Astrocyte (in vitro differentiated cells and primary cell): ENCODE results near the gene GMDS. TPM values are rescaled to one million over a fixed set of nuclear protein-coding genes. Genes with fewer than 3 reads are reported as not detected.

Experiments
- DNase-seq: peaks from one replicate; pipeline ENCODE4 v3.0.0-alpha.2; 2010; ENCODE audit warnings: low read depth
- FAIRE-seq: peaks from 2 replicates; lab custom pipeline; 2011; peaks lifted over from hg19 to GRCh38; lab: Jason Lieb, UNC
- H2AFZ ChIP-seq: 2 replicates; pipeline ENCODE4 v1.6.0; 2012; ENCODE audit warnings: low read depth, low read length, inconsistent platforms
- H3K27ac ChIP-seq: 2 replicates; pipeline ENCODE4 v1.5.1; 2011; ENCODE audit warnings: low read depth, low read length, inconsistent platforms
- H3K27me3 ChIP-seq: 2 replicates; pipeline ENCODE4 v1.6.0; 2011; ENCODE audit warnings: low read length, inconsistent platforms; ENCODE audit not compliant: insufficient read depth
- H3K36me3 ChIP-seq: 2 replicates; pipeline ENCODE4 v1.5.1; 2011; ENCODE audit warnings: low read length, inconsistent platforms; ENCODE audit not compliant: insufficient read depth
- H3K4me1 ChIP-seq: 2 replicates; pipeline ENCODE4 v1.5.1; 2011; ENCODE audit warnings: low read length, inconsistent platforms; ENCODE audit not compliant: insufficient read depth
- H3K4me2 ChIP-seq: 2 replicates; pipeline ENCODE4 v1.6.0; 2012; ENCODE audit warnings: low read length, inconsistent platforms
- H3K4me3 ChIP-seq: 2 replicates; pipeline ENCODE4 v1.5.1; 2011; ENCODE audit warnings: low read depth, mild to moderate bottlenecking, low read length, inconsistent platforms; ENCODE audit not compliant: insufficient read depth
- H3K79me2 ChIP-seq: 2 replicates; pipeline ENCODE4 v1.6.0; 2012; ENCODE audit warnings: mild to moderate bottlenecking, low read length, inconsistent platforms; ENCODE audit not compliant: insufficient read depth
- H3K9ac ChIP-seq: 2 replicates; pipeline ENCODE4 v1.6.0; 2012; ENCODE audit warnings: mild to moderate bottlenecking, low read length, inconsistent platforms
- H3K9me3 ChIP-seq: 2 replicates; pipeline ENCODE4 v1.5.1; 2012; ENCODE audit warnings: low read depth, mild to moderate bottlenecking, low read length, inconsistent platforms; ENCODE audit not compliant: insufficient read depth
- H4K20me1 ChIP-seq: 2 replicates; pipeline ENCODE4 v1.6.0; 2012; ENCODE audit warnings: low read length, inconsistent platforms; ENCODE audit not compliant: insufficient read depth
- H3K27ac Mint-ChIP-seq: one replicate; pipeline ENCODE4 v1.8.0; 2021; ENCODE audit warnings: mild to moderate bottlenecking, mixed read lengths; ENCODE audit not compliant: unreplicated experiment
- H3K27me3 Mint-ChIP-seq: one replicate; pipeline ENCODE4 v1.8.0; 2021; ENCODE audit warnings: low read depth, mixed read lengths; ENCODE audit not compliant: unreplicated experiment
- H3K36me3 Mint-ChIP-seq: one replicate; pipeline ENCODE4 v1.8.0; 2021; ENCODE audit warnings: low read depth, mixed read lengths; ENCODE audit not compliant: unreplicated experiment
- H3K4me1 Mint-ChIP-seq: one replicate; pipeline ENCODE4 v1.8.0; 2021; ENCODE audit warnings: low read depth, mixed read lengths; ENCODE audit not compliant: unreplicated experiment
- H3K4me3 Mint-ChIP-seq: one replicate; pipeline ENCODE4 v1.8.0; 2021; ENCODE audit warnings: mild to moderate bottlenecking, moderate library complexity, mixed read lengths; ENCODE audit not compliant: unreplicated experiment
- H3K9me3 Mint-ChIP-seq: one replicate; pipeline ENCODE4 v1.8.0; 2021; ENCODE audit warnings: mild to moderate bottlenecking, mixed read lengths; ENCODE audit not compliant: unreplicated experiment
- CTCF ChIP-seq: IDR thresholded peaks from 2 replicates; pipeline ENCODE4 v1.5.1; 2011; ENCODE audit warnings: low read depth, mild to moderate bottlenecking, inconsistent platforms, low read length, moderate library complexity; ENCODE audit not compliant: insufficient read depth
- EZH2 ChIP-seq: IDR thresholded peaks from 2 replicates; pipeline ENCODE4 v1.6.1; 2012; ENCODE audit warnings: mild to moderate bottlenecking, low read length, inconsistent platforms; ENCODE audit not compliant: insufficient read depth
- total RNA-seq: library from RNA; stranded (reverse); gene quantifications from 2 replicates; pipeline ENCODE4 v1.2.1, GENCODE V29; 2021

The GMDS gene
- total RNA-seq, 1 donor from 2014 or later = 9.4 TPM

- Mint-ChIP-seq H3K27ac (no peak overlapping the region), H3K4me1 (peaks cover 15% of the 10 kb centered on the region), H3K36me3 (no peaks in the 10 kb centered on the region), H3K4me3 (no peak overlapping the region), H3K27me3 (no peaks in the 10 kb centered on the region), H3K9me3 (no peaks in the 10 kb centered on the region)
- Histone ChIP-seq H2AFZ (no peak overlapping the region), H3K4me2 (no peak overlapping the region), H3K9ac (no peak overlapping the region), H3K36me3 (no peaks in the 10 kb centered on the region), H3K4me3 (no peak overlapping the region), H3K27ac (no peak overlapping the region), H3K27me3 (no peaks in the 10 kb centered on the region), H3K79me2 (no peaks in the 10 kb centered on the region), H4K20me1 (no peaks in the 10 kb centered on the region), H3K4me1 (peaks cover 12% of the 10 kb centered on the region), H3K9me3 (no peaks in the 10 kb centered on the region)
- no peak for TF ChIP-seq EZH2
- no peak for TF ChIP-seq CTCF
- FAIRE-seq (no peak), DNase-seq (no peak)
These were observed 406.0 kb downstream of the GMDS start for GRCh38 chr6:1839361-1839760.

GRCh38 chr6:1838604-1839213 is 406.7 kb downstream of the GMDS start:
- Mint-ChIP-seq H3K27ac (no peak overlapping the region), H3K4me1 (peaks cover 15% of the 10 kb centered on the region)

More at GRCh38 chr6:1838604-1839213, 406.7 kb downstream of the GMDS start:
- Mint-ChIP-seq H3K36me3 (no peaks in the 10 kb centered on the region), H3K27me3 (no peaks in the 10 kb centered on the region), H3K9me3 (no peaks in the 10 kb centered on the region), H3K4me3 (no peak overlapping the region)
- H3K9me3 ChIP-seq = no peaks in the 10 kb centered on the region
- DNase-seq (peak; percentile 72), FAIRE-seq (no peak)
- no peaks in the 10 kb centered on the region for H3K36me3 ChIP-seq
- no peaks in the 10 kb centered on the region for H3K27me3 ChIP-seq
- H3K9ac ChIP-seq = no peak overlapping the region
- no peak for TF ChIP-seq CTCF
- no peak for TF ChIP-seq EZH2
- H4K20me1 ChIP-seq = no peaks in the 10 kb centered on the region
- no peak overlapping the region for H3K27ac ChIP-seq
- no peaks in the 10 kb centered on the region for H3K79me2 ChIP-seq
- peaks cover 12% of the 10 kb centered on the region for H3K4me1 ChIP-seq
- H2AFZ ChIP-seq = no peak overlapping the region
- peak overlapping the region; percentile 48 for H3K4me2 ChIP-seq
- H3K4me3 ChIP-seq = no peak overlapping the region
